Gastroesophageal sphincter (tissue), 4 donors: Measurements from ENCODE around the gene FAM120A. TPM values are rescaled to one million over a fixed set of nuclear protein-coding genes. Genes with fewer than 3 reads are reported as not detected.
A peak's percentile ranks its signal among the peaks of the same experiment; 100 is the strongest.

Experiments used
- ATAC-seq: fragments of 150-250 bp; one replicate; pipeline ENCODE4 v1.9.1; 2016; ENCODE audit warnings: mild to moderate bottlenecking, moderate library complexity
- H3K27ac ChIP-seq, 4 donors: fragments of 200-600 bp; sonication (generic) in 3 of 4; 1 replicate in 3 of 4; 2 replicates in 1 of 4; pipeline ENCODE4 v1.5.1; 2016 to 2019
- H3K27me3 ChIP-seq: fragments of 200-600 bp; sonication (generic); one replicate; pipeline ENCODE4 v1.5.1; 2019
- H3K36me3 ChIP-seq, 2 donors: fragments of 200-600 bp; sonication (generic); one replicate each; pipeline ENCODE4 v1.5.1; 2019; ENCODE audit warnings: control low read depth in 1 of 2
- H3K4me1 ChIP-seq, 3 donors: fragments of 200-600 bp; sonication (generic); 1 replicate in 2 of 3; 2 replicates in 1 of 3; pipeline ENCODE4 v1.5.1; 2016 to 2019; ENCODE audit warnings: control low read depth in 2 of 3
- H3K4me3 ChIP-seq, 2 donors: fragments of 200-600 bp; sonication (generic); one replicate each; pipeline ENCODE4 v1.5.1; 2019; ENCODE audit warnings: mild to moderate bottlenecking in 1 of 2, moderate library complexity in 1 of 2
- H3K9me3 ChIP-seq, 3 donors: fragments of 200-600 bp; sonication (generic); one replicate each; pipeline ENCODE4 v1.5.1; 2017 to 2019; ENCODE audit warnings: control low read depth in 2 of 3
- EP300 ChIP-seq: sonication (generic); formaldehyde crosslinking; IDR thresholded peaks from one replicate; pipeline ENCODE4 v1.6.1; 2017; ENCODE audit warnings: antibody characterized with exemption, mild to moderate bottlenecking
- POLR2A ChIP-seq, 2 donors: fragments of 450-650 bp; IDR thresholded peaks; one replicate each; pipeline ENCODE4 v1.6.1; 2017; ENCODE audit warnings: antibody characterized with exemption in 2 of 2, mild to moderate bottlenecking in 2 of 2, moderate library complexity in 1 of 2
- POLR2AphosphoS5 ChIP-seq: sonication (generic); formaldehyde crosslinking; IDR thresholded peaks from one replicate; pipeline ENCODE4 v1.6.1; 2017; ENCODE audit warnings: antibody characterized with exemption
- WGBS, 2 donors: methylation state at CpG; one replicate each; pipeline ENCODE4 v1.1.5; 2018; ENCODE audit warnings: low coverage in 1 of 2; 5-methylcytosine and 5-hydroxymethylcytosine counted together
- total RNA-seq, 4 donors: library from RNA; depleted of rRNA; stranded (reverse); fragments of >200 nt; gene quantifications; one replicate each; pipeline ENCODE4 v1.1.0, GENCODE V29; 2016
- TF ChIP-seq, protein P1 (sequence below), 4 experiments: fragments of 200-600 bp in 2 of 4; fragments of 450-650 bp in 2 of 4; sonication (generic) in 1 of 4; IDR thresholded peaks; one replicate each; pipeline ENCODE4 v1.5.1; 2017 to 2019; ENCODE audit warnings: antibody characterized with exemption in 4 of 4, mild to moderate bottlenecking in 2 of 4, moderate library complexity in 2 of 4

FAM120A gene
- total RNA-seq, 4 donors from 2014 or later: 68.6 to 116 (median 75.7) TPM

DNA sequence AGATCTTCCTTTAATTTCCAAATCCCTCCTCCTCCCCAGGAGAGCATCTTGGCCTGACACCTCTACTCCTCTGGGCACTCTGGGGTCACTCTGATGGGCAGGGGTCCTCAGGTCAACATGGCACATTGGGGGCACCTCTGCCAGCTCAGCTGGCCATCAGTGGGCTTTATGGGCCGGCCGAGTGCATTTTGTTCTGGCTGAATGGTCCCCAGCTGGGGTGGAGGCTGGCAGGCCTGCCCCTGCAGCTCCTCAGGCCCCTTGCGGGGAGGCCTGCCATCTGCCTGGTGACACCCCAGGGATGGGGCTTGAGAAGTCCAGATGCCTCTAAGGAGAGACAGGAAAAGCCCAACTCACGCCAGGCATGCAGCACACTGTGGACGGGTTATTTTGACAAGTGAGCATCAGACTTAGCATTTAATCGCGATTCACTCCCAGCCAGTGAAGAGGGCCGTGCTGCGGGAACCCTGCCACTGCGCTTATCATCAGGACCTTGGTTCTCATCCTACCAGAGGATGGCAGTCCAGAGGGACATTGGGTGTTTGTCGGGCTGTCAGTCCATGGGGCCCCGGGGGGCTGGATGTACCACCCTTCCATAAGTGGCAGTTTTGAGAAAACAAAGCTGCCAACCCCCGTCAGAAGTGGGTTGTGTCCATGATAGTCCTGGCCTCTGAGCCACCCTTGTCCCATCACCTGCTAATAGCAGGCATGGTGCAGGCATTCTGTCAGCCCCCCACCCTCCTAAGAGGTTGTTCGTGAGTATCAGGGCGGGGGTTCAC lies 146.6 kb downstream of the FAM120A start:
- 79% methylated on average over 5 of the region's 15 CpGs; no CpG with 5 or more reads in 1 of the 2 donors for WGBS, 2 donors
- H3K4me1 ChIP-seq: peaks cover 0 to 64% (median 17%) of the 10 kb centered on the region in 3 donors
- no peaks in the 10 kb centered on the region for H3K9me3 ChIP-seq
- ATAC-seq: no peak
- H3K4me3 ChIP-seq: no peak overlapping the region
- no peak for TF ChIP-seq POLR2A (IDR thresholded peaks at IDR 0.05)
- TF ChIP-seq, protein P1, sequence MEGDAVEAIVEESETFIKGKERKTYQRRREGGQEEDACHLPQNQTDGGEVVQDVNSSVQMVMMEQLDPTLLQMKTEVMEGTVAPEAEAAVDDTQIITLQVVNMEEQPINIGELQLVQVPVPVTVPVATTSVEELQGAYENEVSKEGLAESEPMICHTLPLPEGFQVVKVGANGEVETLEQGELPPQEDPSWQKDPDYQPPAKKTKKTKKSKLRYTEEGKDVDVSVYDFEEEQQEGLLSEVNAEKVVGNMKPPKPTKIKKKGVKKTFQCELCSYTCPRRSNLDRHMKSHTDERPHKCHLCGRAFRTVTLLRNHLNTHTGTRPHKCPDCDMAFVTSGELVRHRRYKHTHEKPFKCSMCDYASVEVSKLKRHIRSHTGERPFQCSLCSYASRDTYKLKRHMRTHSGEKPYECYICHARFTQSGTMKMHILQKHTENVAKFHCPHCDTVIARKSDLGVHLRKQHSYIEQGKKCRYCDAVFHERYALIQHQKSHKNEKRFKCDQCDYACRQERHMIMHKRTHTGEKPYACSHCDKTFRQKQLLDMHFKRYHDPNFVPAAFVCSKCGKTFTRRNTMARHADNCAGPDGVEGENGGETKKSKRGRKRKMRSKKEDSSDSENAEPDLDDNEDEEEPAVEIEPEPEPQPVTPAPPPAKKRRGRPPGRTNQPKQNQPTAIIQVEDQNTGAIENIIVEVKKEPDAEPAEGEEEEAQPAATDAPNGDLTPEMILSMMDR (IDR thresholded peaks at IDR 0.05): no peak
- TF ChIP-seq POLR2AphosphoS5: no peak
- no peak for TF ChIP-seq EP300
- no peaks in the 10 kb centered on the region for H3K36me3 ChIP-seq
- no peak overlapping the region for H3K27ac ChIP-seq
- no peaks in the 10 kb centered on the region for H3K27me3 ChIP-seq

DNA sequence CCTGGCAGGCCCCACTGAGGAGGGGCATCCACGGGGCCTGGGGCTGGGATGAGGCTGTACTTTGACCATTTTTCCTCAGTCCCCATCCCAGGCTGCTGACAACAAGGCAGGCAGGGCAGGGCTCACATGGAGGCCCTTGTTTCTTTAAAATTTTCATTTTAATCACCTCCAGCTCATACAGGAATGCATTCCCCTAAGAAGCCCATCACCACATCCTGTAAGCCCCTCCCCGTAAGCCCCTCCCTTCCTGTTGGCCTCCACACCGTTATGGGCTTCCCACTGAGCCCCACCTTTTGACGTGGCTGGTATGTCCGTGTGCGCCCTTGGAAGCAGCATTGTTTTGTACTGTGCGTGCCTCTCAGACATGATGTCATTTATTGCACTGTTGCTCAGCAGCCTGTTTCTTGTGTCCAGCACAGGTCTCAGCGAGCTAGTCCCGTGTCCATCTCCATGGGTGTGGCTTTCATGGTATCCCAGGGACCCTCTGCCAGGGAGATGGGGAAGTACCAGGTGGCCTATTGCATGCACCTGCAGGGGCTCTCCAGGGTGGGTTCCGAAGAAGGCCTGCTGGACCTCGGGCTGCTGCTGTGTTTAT lies 147.3 kb downstream of the FAM120A start:
- 49% methylated on average over 7 of the region's 11 CpGs; no CpG with 5 or more reads in 1 of the 2 donors for WGBS, 2 donors
- Histone ChIP-seq H3K36me3 (no peaks in the 10 kb centered on the region), H3K4me1 (peaks cover 0 to 61% (median 17%) of the 10 kb centered on the region in 3 donors), H3K4me3 (no peak overlapping the region), H3K9me3 (no peaks in the 10 kb centered on the region), H3K27me3 (no peaks in the 10 kb centered on the region), H3K27ac (no peak overlapping the region)
- TF ChIP-seq, protein P1 (IDR thresholded peaks at IDR 0.05): no peak
- TF ChIP-seq POLR2AphosphoS5: no peak
- no peak for TF ChIP-seq EP300
- no peak for TF ChIP-seq POLR2A (IDR thresholded peaks at IDR 0.05)
- ATAC-seq: peak; percentile 65

DNA sequence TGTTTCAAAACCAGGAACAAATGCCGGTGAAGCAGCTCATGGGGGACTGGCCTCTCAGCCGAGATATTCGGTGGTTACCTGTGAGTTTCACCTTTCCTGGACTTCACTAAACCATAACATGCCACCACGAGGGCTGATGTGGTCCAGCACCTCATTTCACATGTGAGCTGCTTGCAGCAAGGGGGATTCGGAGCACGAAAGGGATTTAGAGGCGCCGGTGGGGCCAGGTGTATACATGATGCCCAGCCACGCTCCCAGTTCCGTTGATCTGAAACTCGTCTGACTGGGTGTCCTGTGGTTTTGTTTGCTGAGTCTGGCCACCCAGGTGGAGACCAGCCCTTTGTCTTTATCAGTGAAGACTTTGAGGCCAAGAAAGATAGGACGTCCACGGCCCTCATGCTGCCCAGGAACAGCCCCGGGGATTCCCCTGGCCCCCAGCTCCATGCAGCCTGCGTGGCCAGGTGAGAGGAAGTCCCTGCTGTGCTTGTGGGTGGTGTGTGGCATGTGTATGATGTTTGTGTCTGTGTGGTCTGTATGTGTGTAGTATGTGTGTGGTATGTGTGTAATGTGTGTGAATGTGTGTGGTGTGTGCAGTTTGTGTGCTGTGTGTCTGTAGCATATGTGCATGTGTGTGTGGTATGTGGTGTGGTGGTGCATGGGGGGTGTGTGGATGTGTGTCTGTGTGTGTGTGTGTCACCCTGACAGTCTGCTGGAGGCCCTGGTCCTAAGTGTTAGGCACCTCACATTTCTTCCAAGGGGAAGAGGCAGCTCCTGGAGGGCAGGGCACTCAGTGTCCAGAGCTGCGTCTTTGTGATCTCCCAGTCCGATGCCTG lies 148.3 kb downstream of the FAM120A start:
- H3K9me3 ChIP-seq: no peaks in the 10 kb centered on the region
- peaks cover 0 to 63% (median 9%) of the 10 kb centered on the region in 3 donors for H3K4me1 ChIP-seq
- WGBS, 2 donors: 0 to 74% methylated on average over 1 to 7 of the region's 17 CpGs
- no peak for TF ChIP-seq POLR2A (IDR thresholded peaks at IDR 0.05)
- H3K27me3 ChIP-seq: no peaks in the 10 kb centered on the region
- ATAC-seq: no peak
- H3K4me3 ChIP-seq: no peak overlapping the region
- H3K36me3 ChIP-seq: no peaks in the 10 kb centered on the region
- H3K27ac ChIP-seq: no peak overlapping the region

DNA sequence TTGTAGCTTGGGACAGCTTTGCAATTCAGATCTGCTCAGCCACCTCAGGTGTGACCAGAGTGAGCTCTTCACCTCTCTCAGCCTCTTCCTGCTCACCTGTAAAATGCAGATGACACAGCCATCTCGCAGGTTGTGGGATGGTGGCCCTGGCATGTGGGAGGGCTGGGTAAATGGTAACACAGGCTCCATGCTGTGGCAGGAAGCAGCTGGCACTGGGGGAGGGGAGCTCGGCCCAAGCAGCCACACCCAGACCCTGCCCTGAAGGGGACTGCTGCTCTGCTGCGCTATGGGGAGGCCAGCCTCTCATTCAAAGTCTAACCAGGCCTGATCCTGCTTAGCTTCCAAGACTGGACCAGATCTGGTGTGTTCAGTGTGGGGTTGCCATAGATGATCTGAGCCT lies 149.0 kb downstream of the FAM120A start:
- no peak overlapping the region for H3K27ac ChIP-seq
- no peaks in the 10 kb centered on the region for H3K36me3 ChIP-seq
- H3K4me3 ChIP-seq: no peak overlapping the region
- ATAC-seq: no peak
- WGBS, 2 donors: 100% methylated on average over 1 of the region's 3 CpGs; no CpG with 5 or more reads in 1 of the 2 donors
- TF ChIP-seq, protein P1 (IDR thresholded peaks at IDR 0.05): no peak
- TF ChIP-seq POLR2A (IDR thresholded peaks at IDR 0.05): no peak
- TF ChIP-seq EP300: no peak
- no peak for TF ChIP-seq POLR2AphosphoS5
- H3K27me3 ChIP-seq: no peaks in the 10 kb centered on the region
- H3K9me3 ChIP-seq: no peaks in the 10 kb centered on the region
- H3K4me1 ChIP-seq: peaks cover 0 to 64% (median 9%) of the 10 kb centered on the region in 3 donors

DNA sequence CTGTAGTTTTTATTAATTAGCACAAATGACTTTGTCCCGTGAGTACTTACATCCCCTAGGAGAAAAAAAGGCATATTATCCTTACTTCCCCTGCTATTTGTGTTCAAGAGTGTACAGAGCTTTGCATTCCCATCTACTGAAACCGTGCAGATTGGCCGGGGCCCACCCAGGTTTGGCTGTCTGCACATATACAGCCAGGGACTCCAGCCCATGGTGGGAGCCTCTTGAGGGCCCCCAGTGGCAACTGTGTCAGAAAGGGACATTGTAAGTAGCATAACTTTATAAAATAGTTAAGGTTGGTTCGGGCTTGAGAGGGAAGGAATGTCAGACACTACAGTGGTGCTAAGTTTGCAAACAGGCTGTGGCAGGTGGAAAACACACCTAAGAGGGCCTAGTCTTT lies 149.6 kb downstream of the FAM120A start:
- 65 to 78% methylated on average over 3 to 4 of the region's 4 CpGs for WGBS, 2 donors
- Histone ChIP-seq H3K27me3 (no peaks in the 10 kb centered on the region), H3K9me3 (no peaks in the 10 kb centered on the region), H3K4me1 (peaks cover 0 to 62% (median 9%) of the 10 kb centered on the region in 3 donors), H3K27ac (no peak overlapping the region), H3K36me3 (no peaks in the 10 kb centered on the region), H3K4me3 (no peak overlapping the region)
- TF ChIP-seq EP300 (no peak), POLR2A (IDR thresholded peaks at IDR 0.05) (no peak), POLR2AphosphoS5 (no peak)
- TF ChIP-seq, protein P1 (IDR thresholded peaks at IDR 0.05): no peak
- ATAC-seq: no peak
